GM18868 (cell line): ENCODE data around the gene ANGPTL4.
"Not testable (repeated sequence)": the region's sequence is repeated elsewhere in the genome, so short reads cannot be mapped to it uniquely, and the experiment has no call there.

Experiments
- ATAC-seq: cut with Tn5 transposase; IDR thresholded peaks from one replicate; pipeline ENCODE4 v1.9.1; 2021; ENCODE audit warnings: mild to moderate bottlenecking, moderate library complexity; ENCODE audit not compliant: unreplicated experiment

ANGPTL4 gene

GRCh38 chr19:8404391-8405151, 40.6 kb downstream of the ANGPTL4 start:
- ATAC-seq: no peak

DNA sequence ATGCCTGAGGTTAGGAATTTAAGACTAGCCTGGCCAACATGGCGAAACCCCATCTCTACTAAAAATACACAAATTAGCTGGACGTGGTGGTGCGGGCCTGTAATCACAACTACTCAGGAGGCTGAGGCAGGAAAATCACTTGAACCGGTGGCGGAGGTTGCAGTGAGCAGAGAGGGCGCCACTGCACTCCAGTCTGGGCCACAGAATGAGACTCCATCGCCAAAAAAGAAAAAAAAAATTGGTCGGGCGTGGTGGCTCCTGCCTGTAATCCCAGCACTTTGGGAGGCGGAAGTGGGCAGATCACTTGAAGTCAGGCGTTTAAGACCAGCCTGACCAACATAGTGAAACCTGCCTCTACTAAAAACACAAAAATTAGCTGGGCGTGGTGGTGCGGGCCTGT, 46.8 kb downstream of the ANGPTL4 start:
- ATAC-seq: not testable (repeated sequence)

- peak; percentile 100 for ATAC-seq
Observed at GRCh38 chr19:8412783-8413628, 49.1 kb downstream of the ANGPTL4 start, which contains the start of gene MARCHF2. Gene MARCHF2, plus strand, starts transcription at chr19:8413305. Its CDS starts 8,536 bp downstream, at chr19:8421841.

- ATAC-seq: no peak
Observed at GRCh38 chr19:8413629-8413995, 49.7 kb downstream of the ANGPTL4 start.

DNA sequence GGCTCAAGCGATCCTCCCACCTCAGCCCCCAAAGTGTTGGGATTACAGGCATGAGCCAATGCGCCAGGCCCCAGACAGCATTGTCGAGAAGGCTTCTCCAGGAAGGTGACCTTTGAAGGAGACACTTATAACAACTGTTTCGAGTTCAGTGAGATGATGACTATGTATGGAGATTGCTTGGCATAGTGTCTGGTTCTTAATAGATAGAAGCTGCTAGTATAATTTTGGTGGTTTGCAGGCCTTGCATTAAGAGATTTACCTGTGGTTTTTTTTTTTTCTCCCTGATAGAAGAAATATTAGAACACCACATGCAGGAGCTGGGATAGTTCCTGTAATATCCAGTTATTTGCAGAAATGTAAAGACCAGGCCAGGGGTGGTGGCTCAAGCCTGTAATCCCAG, 52.8 kb downstream of the ANGPTL4 start:
- ATAC-seq: no peak

DNA sequence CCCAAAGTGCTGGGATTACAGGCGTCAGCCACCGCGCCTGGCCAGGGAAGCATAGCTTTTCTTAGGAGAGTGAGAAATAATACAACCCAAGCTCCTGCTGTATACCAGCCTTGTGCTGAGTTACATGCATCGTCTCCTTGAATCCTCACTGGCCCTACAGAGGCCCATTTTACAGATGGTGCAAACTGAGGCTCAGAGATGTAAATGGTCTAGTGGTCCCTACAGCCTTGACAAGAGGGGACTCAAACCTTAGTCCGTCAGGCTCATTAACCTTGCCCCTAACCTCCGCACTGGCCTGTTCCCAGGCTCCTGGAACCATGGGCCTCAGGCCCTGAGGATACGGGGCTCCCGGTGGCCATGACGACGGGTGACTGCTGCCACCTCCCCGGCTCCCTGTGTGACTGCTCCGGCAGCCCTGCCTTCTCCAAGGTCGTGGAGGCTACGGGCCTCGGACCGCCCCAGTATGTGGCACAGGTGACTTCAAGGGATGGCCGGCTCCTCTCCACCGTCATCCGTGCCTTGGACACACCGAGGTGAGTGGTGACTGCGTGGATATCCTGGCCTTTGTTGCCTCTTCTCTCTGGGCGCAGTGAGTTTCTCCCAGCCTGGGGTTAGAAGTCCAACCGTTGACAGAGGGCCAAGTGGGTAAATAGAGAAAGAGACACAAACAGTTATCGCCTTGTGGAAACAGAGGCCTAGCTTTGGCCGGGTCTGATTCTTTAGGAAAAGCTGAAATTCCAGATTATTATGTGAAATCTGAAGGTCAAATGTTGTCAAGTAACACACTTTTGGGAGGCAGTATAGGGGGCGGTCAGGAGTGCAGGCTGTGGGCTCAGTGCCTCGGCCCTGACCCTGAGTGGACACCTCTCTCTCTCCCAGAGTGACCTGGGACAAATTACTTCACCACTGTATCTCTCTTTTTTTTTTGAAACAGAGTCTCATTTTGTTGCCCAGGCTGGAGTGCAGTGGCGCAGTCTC, 57.8 kb downstream of the ANGPTL4 start:
- no peak for ATAC-seq

DNA sequence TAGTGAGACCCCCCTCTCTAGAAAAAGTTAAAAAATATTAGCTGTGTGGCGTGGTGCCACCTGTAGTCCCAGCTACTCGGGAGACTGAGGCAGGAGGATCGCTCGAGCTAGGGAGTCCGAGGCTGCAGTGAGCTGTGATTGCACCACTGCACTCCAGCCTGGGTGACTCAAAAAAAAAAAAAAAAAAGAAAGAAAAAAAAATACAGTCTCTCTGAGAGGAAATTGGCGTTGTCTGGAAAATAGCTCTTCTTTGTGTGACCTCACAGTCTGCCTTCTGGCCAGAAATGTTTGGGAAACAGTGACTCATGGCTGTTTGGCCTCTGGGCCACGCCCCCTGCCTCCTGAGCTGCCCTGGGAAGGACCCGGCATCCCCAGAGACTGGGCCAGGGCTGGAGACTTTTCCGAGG, 59.9 kb downstream of the ANGPTL4 start:
- no peak for ATAC-seq
